ENCODE results near the gene METTL8. TPM values are rescaled to one million over a fixed set of nuclear protein-coding genes. Genes with fewer than 3 reads are reported as not detected.
A peak's percentile ranks its signal among the peaks of the same experiment; 100 is the strongest.

METTL8 gene
- total RNA-seq, 1 donor from 2014 or later, result 33.7 TPM

GRCh38 chr2:171281110-171281509 lies 152.7 kb downstream of the METTL8 start:
- Histone ChIP-seq H3K27me3 (ENCODE audit: control insufficient read depth, insufficient read depth, low read length) (no peaks in the 10 kb centered on the region), H3K36me3 (ENCODE audit: control insufficient read depth, insufficient read depth, low read length) (no peaks in the 10 kb centered on the region), H3K4me3 (ENCODE audit: low read depth, low read length) (no peak overlapping the region)
- no peak for DNase-seq (ENCODE audit: low read depth)
- no peak for TF ChIP-seq CTCF (IDR thresholded peaks at IDR 0.05; ENCODE audit: insufficient read depth, low read length, severe bottlenecking)
- no peak for FAIRE-seq

GRCh38 chr2:171279983-171280790 lies 153.6 kb downstream of the METTL8 start:
- TF ChIP-seq CTCF (IDR thresholded peaks at IDR 0.05; ENCODE audit: insufficient read depth, low read length, severe bottlenecking), result no peak
- DNase-seq (ENCODE audit: low read depth) (no peak), FAIRE-seq (no peak)
- no peak overlapping the region for H3K4me3 ChIP-seq (ENCODE audit: low read depth, low read length)
- no peaks in the 10 kb centered on the region for H3K27me3 ChIP-seq (ENCODE audit: control insufficient read depth, insufficient read depth, low read length)
- H3K36me3 ChIP-seq (ENCODE audit: control insufficient read depth, insufficient read depth, low read length), result no peaks in the 10 kb centered on the region

- no peak for FAIRE-seq
- Histone ChIP-seq H3K4me3 (ENCODE audit: low read depth, low read length) (no peak overlapping the region), H3K27me3 (ENCODE audit: control insufficient read depth, insufficient read depth, low read length) (no peaks in the 10 kb centered on the region), H3K36me3 (ENCODE audit: control insufficient read depth, insufficient read depth, low read length) (no peaks in the 10 kb centered on the region)
- no peak for DNase-seq (ENCODE audit: low read depth)
- no peak for TF ChIP-seq CTCF (IDR thresholded peaks at IDR 0.05; ENCODE audit: insufficient read depth, low read length, severe bottlenecking)
Measured at GRCh38 chr2:171274757-171275156, 159.0 kb downstream of the METTL8 start.

GRCh38 chr2:171271971-171272436 lies 161.8 kb downstream of the METTL8 start:
- TF ChIP-seq CTCF (IDR thresholded peaks at IDR 0.05; ENCODE audit: insufficient read depth, low read length, severe bottlenecking), result no peak
- Histone ChIP-seq H3K36me3 (ENCODE audit: control insufficient read depth, insufficient read depth, low read length) (no peaks in the 10 kb centered on the region), H3K27me3 (ENCODE audit: control insufficient read depth, insufficient read depth, low read length) (no peaks in the 10 kb centered on the region), H3K4me3 (ENCODE audit: low read depth, low read length) (no peak overlapping the region)
- peak; percentile 99 for DNase-seq (ENCODE audit: low read depth)
- FAIRE-seq, result no peak

- Histone ChIP-seq H3K36me3 (ENCODE audit: control insufficient read depth, insufficient read depth, low read length) (no peaks in the 10 kb centered on the region), H3K27me3 (ENCODE audit: control insufficient read depth, insufficient read depth, low read length) (no peaks in the 10 kb centered on the region), H3K4me3 (ENCODE audit: low read depth, low read length) (no peak overlapping the region)
- FAIRE-seq (no peak), DNase-seq (ENCODE audit: low read depth) (peak; percentile 76)
- no peak for TF ChIP-seq CTCF (IDR thresholded peaks at IDR 0.05; ENCODE audit: insufficient read depth, low read length, severe bottlenecking)
Measured at GRCh38 chr2:171271386-171271785, 162.4 kb downstream of the METTL8 start.

Data from bronchial epithelial cell (primary cell).